Gastrocnemius medialis (tissue), 4 donors: ENCODE measurements around the gene TNPO2. TPM values are rescaled to one million over a fixed set of nuclear protein-coding genes. Genes with fewer than 3 reads are reported as not detected.
A peak's percentile ranks its signal among the peaks of the same experiment; 100 is the strongest.
"Not testable (repeated sequence)": the region's sequence is repeated elsewhere in the genome, so short reads cannot be mapped to it uniquely, and the experiment has no call there.

Experiments used
- ATAC-seq, 2 donors: fragments of 150-250 bp; one replicate each; pipeline ENCODE4 v1.9.1; 2016
- DNase-seq, 2 donors: peaks; one replicate each; pipeline ENCODE4 v3.0.0-alpha.2; 2019
- H3K27ac ChIP-seq, 4 donors: fragments of 200-600 bp; sonication (generic); 1 replicate in 1 of 4; 2 replicates in 3 of 4; pipeline ENCODE4 v1.5.1; 2016 to 2018; ENCODE audit warnings: mild to moderate bottlenecking in 2 of 4, moderate library complexity in 1 of 4
- H3K27me3 ChIP-seq, 3 donors: fragments of 200-600 bp; sonication (generic) in 2 of 3; 1 replicate in 1 of 3; 2 replicates in 2 of 3; pipeline versions ENCODE4 v1.5.1 to v1.6.0; 2016 to 2019; ENCODE audit warnings: mild to moderate bottlenecking in 1 of 3, moderate library complexity in 1 of 3
- H3K36me3 ChIP-seq, 2 donors: fragments of 200-600 bp; sonication (generic) in 1 of 2; one replicate each; pipeline ENCODE4 v1.5.1; 2017 to 2018
- H3K4me1 ChIP-seq, 2 donors: fragments of 200-600 bp; sonication (generic) in 1 of 2; one replicate each; pipeline ENCODE4 v1.5.1; 2016 to 2017; ENCODE audit warnings: mild to moderate bottlenecking in 2 of 2
- H3K4me3 ChIP-seq, 4 donors: fragments of 200-600 bp; sonication (generic) in 3 of 4; 1 replicate in 1 of 4; 2 replicates in 3 of 4; pipeline ENCODE4 v1.5.1; 2016 to 2019; ENCODE audit warnings: mild to moderate bottlenecking in 2 of 4
- H3K9me3 ChIP-seq, 3 donors: fragments of 200-600 bp; sonication (generic) in 2 of 3; 1 replicate in 1 of 3; 2 replicates in 2 of 3; pipeline ENCODE4 v1.5.1; 2016 to 2019
- POLR2A ChIP-seq, 2 donors: fragments of 450-650 bp; IDR thresholded peaks; one replicate each; pipeline ENCODE4 v1.6.1; 2017; ENCODE audit warnings: antibody characterized with exemption in 2 of 2, mild to moderate bottlenecking in 2 of 2, moderate library complexity in 2 of 2
- in situ Hi-C, 4 donors: fragments of 200-750 bp; cut with MboI; loops; one replicate each; pipeline versions ENCODE4 v1.15.0 to v1.8.0; 2017; ENCODE audit warnings: low sequenced_read_pairs in 4 of 4
- intact Hi-C: fragments of 100-400 bp; cut with DNase I; formaldehyde crosslinking; loops from one replicate; pipeline ENCODE4 v1.15.1; 2023; ENCODE audit warnings: low total_unique reads
- total RNA-seq, 4 donors: library from RNA; depleted of rRNA; stranded (reverse); fragments of >200 nt; gene quantifications; one replicate each; pipeline versions ENCODE4 v1.1.0 to v1.2.3, GENCODE V29; 2016
- TF ChIP-seq, protein P1 (sequence below), 5 experiments: fragments of 450-650 bp in 3 of 5; fragments of 200-600 bp in 2 of 5; sonication (generic) in 2 of 5; IDR thresholded peaks in 4 of 5; conservative IDR thresholded peaks in 1 of 5; 1 replicate in 4 of 5; 2 replicates in 1 of 5; pipeline ENCODE4 v1.5.1; 2016 to 2019; ENCODE audit warnings: antibody characterized with exemption in 5 of 5, mild to moderate bottlenecking in 3 of 5, moderate library complexity in 3 of 5

TNPO2 gene
- total RNA-seq, 4 donors from 2014 or later = 32.1 to 49.9 (median 42.0) TPM

DNA sequence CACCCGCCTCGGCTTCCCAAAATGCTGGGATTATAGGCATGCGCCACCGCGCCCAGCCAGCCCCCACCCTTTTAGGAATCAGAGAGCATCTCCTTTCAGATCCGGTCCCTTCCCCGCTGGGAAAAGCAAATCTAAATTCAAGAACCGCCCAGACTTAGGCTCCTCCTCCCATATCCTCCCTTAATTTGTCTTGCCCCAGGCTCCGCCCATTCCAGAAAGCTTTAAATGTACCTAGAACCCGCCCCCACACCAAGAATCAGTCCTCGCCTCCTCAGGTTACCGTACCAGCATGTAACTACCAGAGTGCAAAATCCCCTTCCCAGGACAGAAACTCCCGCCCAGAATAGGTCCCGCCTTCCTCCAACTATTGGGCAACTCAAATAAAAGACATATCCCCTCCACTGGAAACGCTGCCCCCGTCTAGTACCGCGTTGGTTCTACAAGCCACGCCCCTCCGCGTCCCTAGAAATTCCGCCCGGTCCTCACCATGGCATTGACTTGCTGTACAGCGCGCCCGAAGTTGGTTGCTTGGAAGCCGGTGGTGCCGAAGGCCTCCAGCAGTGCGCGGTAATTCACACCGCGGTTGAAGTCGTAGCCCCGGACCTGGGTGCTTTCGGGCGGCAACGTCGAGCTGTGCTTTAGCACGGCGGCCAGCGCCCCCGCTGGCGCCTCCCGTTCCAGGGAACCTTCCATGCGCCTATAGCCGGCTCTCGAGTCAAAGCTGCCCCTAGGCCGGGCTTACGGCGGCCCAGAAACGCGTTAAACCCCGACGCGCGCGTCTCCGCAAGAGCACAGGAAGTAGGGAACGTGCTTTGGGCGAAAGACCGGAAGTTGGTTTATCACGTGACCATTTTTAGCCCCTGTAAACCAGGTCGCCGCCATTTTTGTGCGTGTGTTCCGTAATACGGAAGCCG lies 42.4 kb downstream of the TNPO2 start, which contains the start of gene DHPS:
TSS of gene DHPS (minus strand) at position 807 of the 914 bp plus-strand sequence. CDS start at position 693, 114 bp downstream.
- no peaks in the 10 kb centered on the region for H3K9me3 ChIP-seq
- peak within 1 kb of the TSS; percentile 94 to 99 (median 96) for H3K27ac ChIP-seq
- H3K36me3 ChIP-seq = peaks cover 5 to 37% of the 10 kb centered on the region in 2 donors
- TF ChIP-seq, protein P1, sequence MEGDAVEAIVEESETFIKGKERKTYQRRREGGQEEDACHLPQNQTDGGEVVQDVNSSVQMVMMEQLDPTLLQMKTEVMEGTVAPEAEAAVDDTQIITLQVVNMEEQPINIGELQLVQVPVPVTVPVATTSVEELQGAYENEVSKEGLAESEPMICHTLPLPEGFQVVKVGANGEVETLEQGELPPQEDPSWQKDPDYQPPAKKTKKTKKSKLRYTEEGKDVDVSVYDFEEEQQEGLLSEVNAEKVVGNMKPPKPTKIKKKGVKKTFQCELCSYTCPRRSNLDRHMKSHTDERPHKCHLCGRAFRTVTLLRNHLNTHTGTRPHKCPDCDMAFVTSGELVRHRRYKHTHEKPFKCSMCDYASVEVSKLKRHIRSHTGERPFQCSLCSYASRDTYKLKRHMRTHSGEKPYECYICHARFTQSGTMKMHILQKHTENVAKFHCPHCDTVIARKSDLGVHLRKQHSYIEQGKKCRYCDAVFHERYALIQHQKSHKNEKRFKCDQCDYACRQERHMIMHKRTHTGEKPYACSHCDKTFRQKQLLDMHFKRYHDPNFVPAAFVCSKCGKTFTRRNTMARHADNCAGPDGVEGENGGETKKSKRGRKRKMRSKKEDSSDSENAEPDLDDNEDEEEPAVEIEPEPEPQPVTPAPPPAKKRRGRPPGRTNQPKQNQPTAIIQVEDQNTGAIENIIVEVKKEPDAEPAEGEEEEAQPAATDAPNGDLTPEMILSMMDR (IDR thresholded peaks at IDR 0.05 in 4 of 5, conservative IDR thresholded peaks at IDR 0.05 in 1 of 5) = peak in 2 of 5 experiments; percentile 26 to 41
- TF ChIP-seq POLR2A (IDR thresholded peaks at IDR 0.05) = peak; percentile 45 to 70
- peak; percentile 95 to 97 for ATAC-seq
- H3K4me1 ChIP-seq = peaks cover 4 to 16% of the 10 kb centered on the region in 2 donors
- H3K4me3 ChIP-seq = peak within 1 kb of the TSS; percentile 88 to 99 (median 99)
- intact Hi-C loops = loop anchor here (2.0 to 5.0 kb wide), 2 partner anchors 41 to 53 kb away; partner anchors contain the start of genes TNPO2 and TRIR
- in situ Hi-C loops = no loop called here
- no peaks in the 10 kb centered on the region for H3K27me3 ChIP-seq
- peak; percentile 94 for DNase-seq

DNA sequence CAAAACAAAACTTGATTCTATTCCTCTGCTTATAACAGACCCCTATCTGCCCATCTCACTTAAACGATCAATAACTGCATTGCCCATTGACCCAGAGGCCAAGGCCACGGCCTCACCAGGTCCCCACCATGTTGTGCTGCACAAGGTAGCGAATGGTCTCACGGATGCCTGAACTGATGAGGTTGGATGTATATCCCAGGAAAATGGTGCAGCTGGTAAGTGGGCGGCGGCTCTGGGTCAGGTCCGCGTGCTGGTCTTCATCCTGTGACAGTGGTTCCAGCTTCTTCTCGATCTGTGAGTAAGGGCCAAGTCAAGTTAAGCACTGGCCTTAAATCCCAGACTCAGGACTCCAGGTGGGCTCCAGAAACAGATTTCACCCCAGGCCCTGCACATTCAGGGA lies 43.7 kb downstream of the TNPO2 start:
- Histone ChIP-seq H3K4me3 (no peak overlapping the region), H3K36me3 (peaks cover 5 to 50% of the 10 kb centered on the region in 2 donors), H3K27me3 (no peaks in the 10 kb centered on the region), H3K27ac (no peak overlapping the region), H3K9me3 (no peaks in the 10 kb centered on the region), H3K4me1 (peaks cover 4 to 16% of the 10 kb centered on the region in 2 donors)
- DNase-seq = no peak
- ATAC-seq = no peak
- in situ Hi-C loops (no loop called here), intact Hi-C loops (loop anchor here (2.0 to 5.0 kb wide), 2 partner anchors 42 to 55 kb away; partner anchors contain the start of genes TNPO2 and TRIR)
- TF ChIP-seq POLR2A (IDR thresholded peaks at IDR 0.05) = no peak
- TF ChIP-seq, protein P1 (IDR thresholded peaks at IDR 0.05 in 4 of 5, conservative IDR thresholded peaks at IDR 0.05 in 1 of 5) = no peak

DNA sequence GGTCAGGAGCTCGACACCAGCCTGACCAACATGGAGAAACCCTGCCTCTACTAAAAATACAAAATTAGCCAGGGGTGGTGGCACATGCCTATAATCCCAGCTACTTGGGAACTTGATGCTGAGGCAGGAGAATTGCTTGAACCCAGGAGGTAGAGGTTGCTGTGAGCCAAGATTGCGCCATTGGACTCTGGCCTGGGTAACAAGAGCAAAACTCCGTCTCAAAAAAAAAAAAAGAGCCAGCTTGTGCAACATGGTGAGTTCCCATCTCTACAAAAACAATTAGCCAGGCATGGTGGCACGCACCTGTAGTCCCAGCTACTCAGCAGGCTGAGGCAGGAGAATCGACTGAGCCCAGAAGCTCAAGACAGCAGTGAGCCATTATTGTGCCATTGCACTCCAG lies 45.7 kb downstream of the TNPO2 start:
- peaks cover 4 to 16% of the 10 kb centered on the region in 2 donors for H3K4me1 ChIP-seq
- H3K27ac ChIP-seq, intact Hi-C loops, DNase-seq, H3K9me3 ChIP-seq, ATAC-seq, H3K4me3 ChIP-seq, H3K27me3 ChIP-seq: not testable (repeated sequence)
- in situ Hi-C loops = loop anchor here in 1 of 4 donors (10.0 kb wide), 1 partner anchor 123 kb away; the partner anchor contains the start of gene ZNF564
- H3K36me3 ChIP-seq = peaks cover 5 to 68% of the 10 kb centered on the region in 2 donors

DNA sequence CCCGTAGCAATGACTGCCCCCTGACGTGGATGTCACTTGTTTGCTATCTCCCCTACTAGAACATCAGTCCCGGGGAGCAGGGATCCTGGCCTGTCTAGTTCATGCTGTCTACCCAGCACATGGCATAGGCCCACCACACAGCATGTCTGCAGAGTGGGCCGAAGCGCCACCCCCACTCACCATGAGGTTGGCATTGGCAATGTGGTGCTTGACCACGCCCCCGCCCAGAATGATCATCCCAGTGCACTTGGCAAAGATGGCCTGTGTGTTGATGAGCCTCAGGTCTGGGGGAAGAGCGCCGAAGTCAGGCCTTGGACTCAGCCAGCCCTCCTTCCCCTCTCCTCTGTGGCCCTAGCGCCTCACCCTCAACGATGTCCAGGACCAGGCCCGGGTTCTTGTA lies 46.8 kb downstream of the TNPO2 start:
- H3K27ac ChIP-seq = no peak overlapping the region
- peaks cover 5 to 78% of the 10 kb centered on the region in 2 donors for H3K36me3 ChIP-seq
- no peak overlapping the region for H3K4me3 ChIP-seq
- intact Hi-C loops = no loop called here
- in situ Hi-C loops = loop anchor here in 1 of 4 donors (10.0 kb wide), 1 partner anchor 122 kb away; the partner anchor contains the start of gene ZNF564
- H3K4me1 ChIP-seq = peaks cover 4 to 12% of the 10 kb centered on the region in 2 donors
- H3K27me3 ChIP-seq = no peaks in the 10 kb centered on the region
- H3K9me3 ChIP-seq = no peaks in the 10 kb centered on the region
- TF ChIP-seq, protein P1 (IDR thresholded peaks at IDR 0.05 in 4 of 5, conservative IDR thresholded peaks at IDR 0.05 in 1 of 5) = no peak
- no peak for TF ChIP-seq POLR2A (IDR thresholded peaks at IDR 0.05)
- DNase-seq (no peak), ATAC-seq (no peak)

DNA sequence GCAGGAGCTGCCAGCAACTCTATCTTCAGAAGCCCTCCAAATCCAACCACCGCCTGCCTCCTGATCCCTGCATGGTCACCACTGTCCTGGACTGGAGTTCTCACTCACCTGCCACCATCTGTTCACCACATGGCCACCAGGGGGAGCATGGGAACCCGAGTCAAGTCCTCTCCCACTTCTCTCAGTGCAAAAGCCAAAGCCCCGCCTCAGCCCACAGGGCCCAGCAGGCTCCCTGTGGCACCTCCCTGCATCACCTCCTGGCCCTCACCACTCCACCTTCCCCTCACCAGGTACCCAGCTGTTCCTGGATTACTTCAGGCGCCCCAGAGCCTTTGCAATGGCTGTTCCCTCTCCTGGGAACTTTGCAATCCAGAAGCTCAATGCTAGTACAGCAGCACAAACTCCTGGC lies 47.3 kb downstream of the TNPO2 start:
- Histone ChIP-seq H3K9me3 (no peaks in the 10 kb centered on the region), H3K27ac (no peak overlapping the region), H3K36me3 (peaks cover 5 to 78% of the 10 kb centered on the region in 2 donors), H3K4me3 (no peak overlapping the region), H3K4me1 (peaks cover 4 to 12% of the 10 kb centered on the region in 2 donors), H3K27me3 (no peaks in the 10 kb centered on the region)
- TF ChIP-seq, protein P1 (IDR thresholded peaks at IDR 0.05 in 4 of 5, conservative IDR thresholded peaks at IDR 0.05 in 1 of 5) = peak; percentile 33 to 81 (median 70)
- TF ChIP-seq POLR2A (IDR thresholded peaks at IDR 0.05) = no peak
- DNase-seq (peak; percentile 36 to 57), ATAC-seq (peak in 1 of 2 donors; percentile 40)
- in situ Hi-C loops (loop anchor here in 1 of 4 donors (10.0 kb wide), 1 partner anchor 122 kb away; the partner anchor contains the start of gene ZNF564), intact Hi-C loops (no loop called here)
